RWPE1 (cell line): ENCODE measurements around the gene AOAH.

ENCODE experiments used
- CTCF ChIA-PET: fragments of 350-600 bp; sonication (Branson Sonifier 250); formaldehyde crosslinking; extraction: SDS; loops from one replicate; lab custom pipeline; 2021; lab: Yijun Ruan, JAX
- POLR2A ChIA-PET: fragments of 400-600 bp; formaldehyde crosslinking; extraction: SDS; loops from one replicate; lab custom pipeline; 2020; ENCODE audit warnings: antibody characterized with exemption; ENCODE audit not compliant: low non-redundant PET; lab: Yijun Ruan, JAX
- DNase-seq: peaks from one replicate; pipeline ENCODE4 v3.0.0; 2012; ENCODE audit warnings: low spot score
- H3K27ac ChIP-seq: fragments of 450-650 bp; 2 replicates; pipeline ENCODE4 v1.5.1; 2017
- TF ChIP-seq, protein P1 (sequence below): fragments of 450-650 bp; conservative IDR thresholded peaks from 2 replicates; pipeline ENCODE4 v1.5.1; 2017; ENCODE audit warnings: low read depth, mild to moderate bottlenecking

AOAH gene

DNA sequence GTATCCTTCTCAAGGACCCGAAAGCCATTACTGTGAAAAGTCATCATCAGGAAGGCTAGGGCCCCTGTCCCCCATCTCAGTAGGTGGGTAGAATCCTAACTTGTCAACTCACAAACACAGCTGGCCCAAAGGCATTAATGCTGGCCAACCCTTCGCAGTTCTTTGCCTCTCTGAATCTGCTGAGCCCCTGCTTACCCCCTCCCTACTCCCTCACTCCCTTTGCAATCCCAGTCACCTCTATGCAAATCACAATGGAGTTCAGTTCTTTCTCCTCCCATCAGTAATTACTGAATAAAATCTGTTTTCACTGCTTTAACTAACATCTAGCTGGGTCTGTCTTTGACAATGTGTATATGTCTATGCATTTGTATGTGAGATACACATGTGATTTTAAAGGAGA is 38.1 kb upstream of the AOAH start:
- no peak for DNase-seq
- ChIA-PET POLR2A (no interaction called here), CTCF (interaction anchor here (0.6 kb wide), 1 partner anchor 73 kb away, joined by 4 read pairs; no protein-coding TSS in a partner anchor)
- TF ChIP-seq, protein P1, sequence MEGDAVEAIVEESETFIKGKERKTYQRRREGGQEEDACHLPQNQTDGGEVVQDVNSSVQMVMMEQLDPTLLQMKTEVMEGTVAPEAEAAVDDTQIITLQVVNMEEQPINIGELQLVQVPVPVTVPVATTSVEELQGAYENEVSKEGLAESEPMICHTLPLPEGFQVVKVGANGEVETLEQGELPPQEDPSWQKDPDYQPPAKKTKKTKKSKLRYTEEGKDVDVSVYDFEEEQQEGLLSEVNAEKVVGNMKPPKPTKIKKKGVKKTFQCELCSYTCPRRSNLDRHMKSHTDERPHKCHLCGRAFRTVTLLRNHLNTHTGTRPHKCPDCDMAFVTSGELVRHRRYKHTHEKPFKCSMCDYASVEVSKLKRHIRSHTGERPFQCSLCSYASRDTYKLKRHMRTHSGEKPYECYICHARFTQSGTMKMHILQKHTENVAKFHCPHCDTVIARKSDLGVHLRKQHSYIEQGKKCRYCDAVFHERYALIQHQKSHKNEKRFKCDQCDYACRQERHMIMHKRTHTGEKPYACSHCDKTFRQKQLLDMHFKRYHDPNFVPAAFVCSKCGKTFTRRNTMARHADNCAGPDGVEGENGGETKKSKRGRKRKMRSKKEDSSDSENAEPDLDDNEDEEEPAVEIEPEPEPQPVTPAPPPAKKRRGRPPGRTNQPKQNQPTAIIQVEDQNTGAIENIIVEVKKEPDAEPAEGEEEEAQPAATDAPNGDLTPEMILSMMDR, result no peak
- H3K27ac ChIP-seq, result no peak overlapping the region

DNA sequence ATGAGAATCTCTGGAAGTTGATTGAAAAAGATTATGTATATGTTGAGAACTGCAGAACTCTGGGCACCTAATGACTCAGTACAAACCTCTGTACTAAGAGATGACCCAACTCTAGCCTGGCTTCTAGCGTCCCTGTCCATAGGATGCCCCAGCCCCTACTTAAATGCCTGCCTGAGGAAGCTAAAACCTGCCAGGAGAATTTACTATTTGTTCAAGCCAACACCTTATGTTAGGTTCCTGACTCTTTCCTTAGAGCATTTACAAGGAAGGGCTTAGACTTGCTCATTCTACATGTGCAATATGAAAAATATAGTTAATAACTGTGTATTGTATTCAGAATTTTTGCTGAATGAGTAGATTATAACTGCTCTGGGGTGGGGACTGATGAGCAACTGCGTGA is 37.5 kb upstream of the AOAH start:
- POLR2A ChIA-PET, result no interaction called here

DNA sequence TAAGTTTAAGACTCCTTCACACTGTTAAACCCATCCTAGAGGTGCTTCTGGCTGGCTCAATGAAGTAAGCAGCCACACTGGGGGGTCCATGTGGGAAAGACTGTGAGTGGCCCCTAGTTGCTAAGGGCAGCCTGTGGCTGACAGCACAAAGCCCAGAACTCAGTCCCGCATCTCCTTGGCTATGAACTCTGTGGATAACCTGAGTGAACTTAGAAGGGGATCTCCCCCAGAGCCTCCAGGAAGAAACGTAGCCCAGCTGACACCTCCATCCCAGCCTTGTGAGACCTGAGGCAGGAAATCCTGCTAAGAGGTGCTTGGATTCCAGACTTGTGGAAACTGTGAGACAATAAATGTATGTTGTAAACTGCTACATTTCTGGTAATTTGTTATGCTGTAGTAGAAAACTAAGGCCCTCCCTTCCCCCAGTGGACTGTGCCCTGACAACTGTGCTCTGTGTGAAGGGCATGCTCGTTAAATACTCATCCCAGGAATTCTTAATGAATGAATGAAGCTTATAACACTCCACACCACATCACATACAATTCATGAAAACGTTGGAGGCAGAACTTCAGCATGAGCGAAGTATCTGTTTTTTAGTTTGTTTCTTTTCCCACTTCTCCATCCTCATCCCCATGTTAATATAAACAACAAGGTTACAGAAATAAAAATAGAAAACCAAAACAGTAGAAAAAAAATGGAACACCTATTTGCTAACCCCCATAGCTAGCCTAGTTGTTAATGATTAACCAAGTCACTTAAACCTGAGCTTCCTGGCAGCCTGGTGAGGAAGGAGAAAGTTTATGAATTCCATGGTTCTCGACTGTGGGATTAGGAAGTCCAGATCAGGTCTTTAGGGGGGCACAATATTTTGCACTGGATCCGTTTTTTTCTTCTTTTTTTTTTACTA is 36.8 kb upstream of the AOAH start:
- no peak for DNase-seq
- ChIA-PET POLR2A (no interaction called here), CTCF (no interaction called here)
- TF ChIP-seq, protein P1, result no peak
- no peak overlapping the region for H3K27ac ChIP-seq

More for the DNA sequence above, 37.5 kb upstream of the AOAH start:
- no peak for DNase-seq
- CTCF ChIA-PET, result no interaction called here
- H3K27ac ChIP-seq, result no peak overlapping the region
- TF ChIP-seq, protein P1, result no peak

DNA sequence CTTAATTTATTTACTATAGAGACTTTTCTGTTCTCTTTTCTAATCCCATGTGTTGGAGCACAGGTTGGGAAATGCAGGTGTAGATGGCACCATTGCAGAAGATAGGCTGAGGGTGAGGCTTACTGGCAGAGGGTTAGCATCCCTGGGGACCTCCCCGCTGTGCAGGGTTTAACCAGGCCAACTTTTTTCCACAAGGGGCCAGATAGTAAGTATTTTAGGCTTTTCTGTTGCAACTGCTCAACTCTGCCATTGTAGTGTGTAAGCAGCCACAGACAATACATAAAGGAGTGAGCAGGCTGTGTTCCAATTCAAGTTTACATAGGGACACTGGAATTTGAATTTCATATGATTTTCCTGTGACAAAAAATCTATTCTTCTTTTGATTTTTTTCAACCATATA is 34.6 kb upstream of the AOAH start:
- ChIA-PET POLR2A (no interaction called here), CTCF (interaction anchor here (0.6 kb wide), 2 partner anchors 311 to 467 kb away, joined by 3 read pairs; no protein-coding TSS in a partner anchor)
- TF ChIP-seq, protein P1, result no peak
- H3K27ac ChIP-seq, result no peak overlapping the region
- no peak for DNase-seq

DNA sequence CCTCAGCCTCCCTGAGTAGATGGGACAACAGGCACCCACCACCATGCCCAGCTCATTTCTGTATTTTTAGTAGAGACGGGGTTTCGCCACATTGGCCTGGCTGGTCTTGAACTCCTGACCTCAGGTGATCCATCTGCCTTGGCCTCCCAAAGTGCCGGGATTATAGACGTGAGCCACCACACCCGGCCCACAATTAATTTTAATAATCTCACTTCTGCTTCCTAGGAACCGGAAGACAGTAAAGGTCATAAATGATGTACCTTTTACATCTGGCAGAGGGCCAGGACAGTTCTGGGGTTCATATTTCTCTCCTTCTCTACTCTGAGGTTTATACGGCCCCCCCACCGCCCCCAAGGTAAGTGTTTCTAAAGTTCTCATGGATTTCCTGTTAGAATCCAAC is 31.2 kb upstream of the AOAH start:
- ChIA-PET POLR2A (no interaction called here), CTCF (no interaction called here)
- DNase-seq, result no peak
- H3K27ac ChIP-seq, result no peak overlapping the region
- TF ChIP-seq, protein P1, result no peak

DNA sequence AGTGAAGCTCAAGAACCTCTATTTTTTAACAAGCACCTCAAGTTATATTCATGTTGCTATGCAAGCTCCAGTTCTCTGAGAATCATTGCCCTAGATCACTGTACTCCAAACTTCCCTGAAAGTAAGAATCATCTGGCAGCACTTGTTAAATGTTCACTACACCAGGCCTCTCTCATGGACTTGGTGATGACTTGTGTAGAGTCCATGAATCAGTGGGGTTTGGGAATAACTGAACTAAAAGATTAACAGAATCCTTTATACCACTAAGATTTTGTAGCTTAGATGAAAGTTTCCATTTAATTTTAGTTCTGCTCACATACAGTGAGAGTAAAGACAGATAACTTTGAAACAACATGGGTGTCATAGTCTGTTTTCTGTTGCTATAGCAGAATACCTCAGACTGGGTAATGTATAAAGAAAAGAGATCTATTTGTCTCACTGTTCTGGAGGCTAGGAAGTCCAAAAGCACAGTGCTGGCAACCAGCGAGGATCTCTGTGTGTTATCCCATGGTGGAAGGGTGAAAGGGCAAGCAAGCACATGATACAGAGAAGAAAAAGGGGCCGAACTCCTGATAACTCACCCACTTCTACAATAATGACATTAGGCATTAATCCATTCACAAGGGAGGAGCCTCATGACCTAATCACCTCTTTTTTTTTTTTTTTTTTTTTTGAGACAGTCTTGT is 27.9 kb upstream of the AOAH start:
- DNase-seq, result no peak
- TF ChIP-seq, protein P1, result no peak
- no peak overlapping the region for H3K27ac ChIP-seq
- CTCF ChIA-PET, result no interaction called here
- POLR2A ChIA-PET, result no interaction called here
